ENCODE measurements around the gene SLC26A4. TPM values are rescaled to one million over a fixed set of nuclear protein-coding genes. Genes with fewer than 3 reads are reported as not detected.

SLC26A4 gene
- total and polyA plus RNA-seq, 10 of the 15 experiments (the other 5 are each of a cell fraction or from before 2014, with no cell fraction given) = 0.01 to 0.18 (median 0.08) TPM; not detected in 5

GRCh38 chr7:107703219-107703618 is 42.6 kb downstream of the SLC26A4 start:
- TF ChIP-seq PAX5 (IDR thresholded peaks at IDR 0.05; ENCODE audit: borderline replicate concordance, low read depth, low read length) (no peak), JUNB (IDR thresholded peaks at IDR 0.05) (no peak), ASH2L (IDR thresholded peaks at IDR 0.05; ENCODE audit: borderline replicate concordance, low read depth) (no peak), BACH1 (IDR thresholded peaks at IDR 0.05; ENCODE audit: borderline replicate concordance) (no peak), SIX5 (IDR thresholded peaks at IDR 0.05; ENCODE audit: low read depth, low read length, severe bottlenecking) (no peak), ELK1 (IDR thresholded peaks at IDR 0.05; ENCODE audit: low read depth, low read length) (no peak), EP300 (IDR thresholded peaks at IDR 0.05; ENCODE audit: borderline replicate concordance in 1 of 2, control insufficient read depth in 1 of 2, low read depth in 2 of 2, low read length in 2 of 2) (no peak)
- Histone ChIP-seq H3K4me2 (ENCODE audit: control insufficient read depth, insufficient read depth) (no peak overlapping the region), H4K20me1 (ENCODE audit: control insufficient read depth, insufficient read depth) (no peaks in the 10 kb centered on the region), H2AFZ (ENCODE audit: control insufficient read depth, low read depth, low read length) (no peak overlapping the region), H3K27me3 (replicated peaks in 1 of 2; ENCODE audit: control insufficient read depth in 2 of 2, insufficient read depth in 2 of 2, low read length in 1 of 2) (peaks cover 2% of the 10 kb centered on the region in 2 experiments; a peak in 3 of 4 replicates), H3K36me3 (ENCODE audit: control insufficient read depth in 2 of 2, insufficient read depth in 2 of 2, low read length in 1 of 2) (no peaks in the 10 kb centered on the region), H3K79me2 (ENCODE audit: control insufficient read depth, insufficient read depth, low read length) (no peaks in the 10 kb centered on the region), H3K9me3 (replicated peaks; ENCODE audit: control insufficient read depth, insufficient read depth, low read length) (no peaks in the 10 kb centered on the region), H3K4me1 (ENCODE audit: control insufficient read depth, insufficient read depth, low read length) (no peaks in the 10 kb centered on the region), H3K27ac (ENCODE audit: control insufficient read depth, insufficient read depth) (no peak overlapping the region), H3K9ac (ENCODE audit: control insufficient read depth, insufficient read depth, low read length) (no peak overlapping the region), H3K4me3 (no peak overlapping the region)
- CTCF ChIA-PET = no interaction called here
- in situ Hi-C loops (cut with MboI) (no loop called here), intact Hi-C loops (cut with micrococcal nuclease; ENCODE audit: unreplicated experiment) (no loop called here)
- FAIRE-seq (no peak), ATAC-seq (no peak), DNase-seq (ENCODE audit: low read depth, low spot score) (no peak)
- SMC1A ChIA-PET (ENCODE audit: uncharacterized antibody, unreplicated experiment) = interaction anchor here (0.5 to 1.5 kb wide), 4 partner anchors 9 to 99 kb away, joined by 3 to 4 read pairs (median 4); no protein-coding TSS in a partner anchor
- no TSS peak for BruUV-seq (replicated peaks)
- POLR2A ChIA-PET = no interaction called here
- RAD21 ChIA-PET (ENCODE audit: unreplicated experiment) = no interaction called here

GRCh38 chr7:107703872-107704271 is 43.2 kb downstream of the SLC26A4 start:
- ChIA-PET CTCF (no interaction called here), SMC1A (ENCODE audit: uncharacterized antibody, unreplicated experiment) (no interaction called here), RAD21 (ENCODE audit: unreplicated experiment) (no interaction called here), POLR2A (no interaction called here)
- H3K9me3 ChIP-seq (replicated peaks; ENCODE audit: control insufficient read depth, insufficient read depth, low read length) = no peaks in the 10 kb centered on the region
- 61% methylated on average over 3 of the region's 3 CpGs for WGBS (ENCODE audit: insufficient coverage, insufficient replicate concordance, low lambda C conversion rate, missing lambda C conversion rate)
- ATAC-seq (no peak), DNase-seq (ENCODE audit: low read depth, low spot score) (no peak), FAIRE-seq (no peak)
- BruUV-seq (replicated peaks) = no TSS peak
- no peak overlapping the region for H2AFZ ChIP-seq (ENCODE audit: control insufficient read depth, low read depth, low read length)
- no peak overlapping the region for H3K4me2 ChIP-seq (ENCODE audit: control insufficient read depth, insufficient read depth)
- no peak for TF ChIP-seq CUX1 (IDR thresholded peaks at IDR 0.05; ENCODE audit: insufficient replicate concordance, low read depth, low read length)
- no peak for TF ChIP-seq IRF3 (IDR thresholded peaks at IDR 0.05)
- H3K27ac ChIP-seq (ENCODE audit: control insufficient read depth, insufficient read depth) = no peak overlapping the region
- H3K4me1 ChIP-seq (ENCODE audit: control insufficient read depth, insufficient read depth, low read length) = no peaks in the 10 kb centered on the region
- in situ Hi-C loops (cut with MboI) = no loop called here
- no peak overlapping the region for H3K4me3 ChIP-seq
- H3K79me2 ChIP-seq (ENCODE audit: control insufficient read depth, insufficient read depth, low read length) = no peaks in the 10 kb centered on the region
- H3K9ac ChIP-seq (ENCODE audit: control insufficient read depth, insufficient read depth, low read length) = no peak overlapping the region
- peaks cover 2% of the 10 kb centered on the region in 2 experiments; a peak in 3 of 4 replicates for H3K27me3 ChIP-seq (replicated peaks in 1 of 2; ENCODE audit: control insufficient read depth in 2 of 2, insufficient read depth in 2 of 2, low read length in 1 of 2)
- intact Hi-C loops (cut with micrococcal nuclease; ENCODE audit: unreplicated experiment) = no loop called here
- no peaks in the 10 kb centered on the region for H3K36me3 ChIP-seq (ENCODE audit: control insufficient read depth in 2 of 2, insufficient read depth in 2 of 2, low read length in 1 of 2)
- no peaks in the 10 kb centered on the region for H4K20me1 ChIP-seq (ENCODE audit: control insufficient read depth, insufficient read depth)
